Activated CD8-positive, alpha-beta T cell treated with anti-CD3 and anti-CD28 coated beads, Interleukin-2, amount 10 ng/mL, durations not matched to agents 7 days and 5 days (primary cell): ENCODE data around the gene SORL1. TPM values are rescaled to one million over a fixed set of nuclear protein-coding genes. Genes with fewer than 3 reads are reported as not detected.
A peak's percentile ranks its signal among the peaks of the same experiment; 100 is the strongest.

Experiments
- ATAC-seq: fragments of 150-1000 bp; cut with Tn5 transposase; one replicate; pipeline ENCODE4 v1.10.0; 2021; ENCODE audit warnings: moderate library complexity
- CTCF ChIA-PET: fragments of 350-600 bp; sonication (Branson Sonifier 250); formaldehyde crosslinking; loops from one replicate; lab custom pipeline; 2021; ENCODE audit warnings: antibody characterized with exemption; lab: Charles Lee
- POLR2A ChIA-PET: fragments of 350-600 bp; sonication (Branson Sonifier 250); formaldehyde crosslinking; loops from one replicate; lab custom pipeline; 2021; ENCODE audit warnings: antibody characterized with exemption; lab: Charles Lee
- DNase-seq: peaks from one replicate; pipeline ENCODE4 v3.0.0-alpha.2; 2020
- H3K27ac Mint-ChIP-seq: one replicate; pipeline ENCODE4 v1.8.0; 2021; ENCODE audit warnings: mild to moderate bottlenecking, mixed read lengths
- H3K27me3 Mint-ChIP-seq: one replicate; pipeline ENCODE4 v1.8.0; 2021; ENCODE audit warnings: low read depth, mixed read lengths
- H3K36me3 Mint-ChIP-seq: one replicate; pipeline ENCODE4 v1.8.0; 2021; ENCODE audit warnings: low read depth, mixed read lengths
- H3K4me1 Mint-ChIP-seq: one replicate; pipeline ENCODE4 v1.8.0; 2021; ENCODE audit warnings: low read depth, mixed read lengths
- H3K4me3 Mint-ChIP-seq: one replicate; pipeline ENCODE4 v1.8.0; 2021; ENCODE audit warnings: mild to moderate bottlenecking, mixed read lengths
- H3K9me3 Mint-ChIP-seq: one replicate; pipeline ENCODE4 v1.8.0; 2022; ENCODE audit warnings: mixed read lengths; ENCODE audit not compliant: insufficient read depth
- total RNA-seq, 2 experiments: library from RNA; stranded (reverse); gene quantifications; one replicate each; pipeline ENCODE4 v1.2.3, GENCODE V29; 2021

The SORL1 gene
- total RNA-seq, 2 experiments from 2014 or later = 98.9 to 107 TPM

DNA sequence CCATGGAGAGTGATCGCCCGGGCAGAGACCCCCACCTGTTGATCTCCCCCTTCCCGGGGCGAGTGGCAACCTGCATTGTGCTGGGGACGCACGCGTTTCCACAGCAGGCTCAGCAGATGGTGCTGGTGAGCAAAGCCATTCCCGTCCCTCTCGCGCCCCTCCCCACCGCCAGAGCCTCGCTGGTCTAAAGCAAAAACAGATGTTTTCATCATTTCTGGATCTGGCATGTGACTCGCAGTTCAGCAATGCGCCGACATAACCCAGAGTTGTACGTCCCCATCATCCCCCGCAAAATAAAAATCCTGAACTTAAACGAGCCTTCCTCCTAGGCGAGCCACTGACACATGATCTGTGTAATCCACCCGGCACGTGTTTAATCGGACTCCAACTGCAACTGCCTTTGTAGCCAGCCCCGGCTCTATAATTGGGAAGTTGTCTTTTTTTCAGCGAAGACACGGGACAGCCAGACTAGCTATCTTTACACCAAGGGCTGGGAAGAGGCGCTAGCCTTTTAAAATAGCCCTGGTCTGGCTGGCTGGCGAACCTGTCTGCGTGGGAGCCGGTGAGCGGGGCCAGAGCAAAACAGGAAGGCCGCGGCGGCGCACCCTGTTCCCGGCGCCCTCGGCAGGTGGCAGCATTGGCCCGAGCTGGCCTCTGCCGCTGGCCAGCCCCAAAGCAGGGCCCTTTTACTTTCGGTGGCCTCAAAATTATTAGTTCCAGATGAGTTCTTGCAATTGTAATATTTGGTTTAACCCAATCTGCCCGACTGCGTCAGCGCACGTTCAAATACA is 203.6 kb downstream of the SORL1 start:
- H3K36me3 Mint-ChIP-seq = no peaks in the 10 kb centered on the region
- POLR2A ChIA-PET = no interaction called here
- CTCF ChIA-PET = interaction anchor here (0.7 to 4.6 kb wide), 10 partner anchors 8 to 926 kb away, joined by 3 to 35 read pairs (median 4); no protein-coding TSS in a partner anchor
- peaks cover 21% of the 10 kb centered on the region for H3K4me1 Mint-ChIP-seq
- DNase-seq (peak; percentile 70), ATAC-seq (peak; percentile 92)
- no peaks in the 10 kb centered on the region for H3K9me3 Mint-ChIP-seq
- H3K27ac Mint-ChIP-seq = no peak overlapping the region
- peaks cover 3% of the 10 kb centered on the region for H3K27me3 Mint-ChIP-seq
- H3K4me3 Mint-ChIP-seq = peak overlapping the region; percentile 62

DNA sequence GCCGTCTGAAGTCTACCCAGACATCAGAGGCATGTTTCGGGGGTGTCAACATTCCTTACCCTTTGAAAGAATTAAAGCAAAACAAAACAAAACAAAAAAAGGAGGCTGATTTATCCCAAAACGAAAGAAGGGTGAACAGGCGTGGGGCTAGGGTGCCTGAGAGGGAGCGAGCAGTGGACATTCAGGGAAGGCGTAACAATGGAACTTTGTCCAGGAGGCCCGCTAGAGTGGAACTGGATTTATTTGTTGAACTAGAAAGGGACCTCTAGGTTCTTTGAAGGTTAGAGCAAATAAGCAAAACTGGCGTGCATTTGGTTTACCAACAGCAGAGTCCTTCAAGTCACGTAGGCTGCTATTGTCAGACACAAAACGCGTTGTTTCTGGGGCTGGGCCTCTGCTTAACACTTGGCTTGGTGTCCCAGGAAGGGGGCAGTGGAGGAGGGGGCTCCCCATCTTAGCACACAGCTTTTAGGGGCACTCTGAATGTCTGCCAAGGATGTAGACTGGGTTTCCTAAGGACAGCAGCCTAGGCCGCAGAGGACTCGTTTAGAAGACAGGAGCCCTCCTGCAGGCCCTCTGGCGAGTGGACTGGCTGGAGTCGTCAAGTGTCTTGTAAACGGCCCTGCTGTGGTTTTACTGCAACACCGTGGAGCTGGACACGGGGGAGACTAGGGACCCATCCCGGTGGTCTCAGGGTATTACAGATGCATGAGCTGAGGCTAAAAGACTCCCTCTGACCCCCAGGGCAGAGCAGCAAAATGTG is 204.4 kb downstream of the SORL1 start:
- ChIA-PET CTCF (interaction anchor here (1.0 to 4.6 kb wide), 5 partner anchors 12 to 849 kb away, joined by 3 to 35 read pairs (median 6); no protein-coding TSS in a partner anchor), POLR2A (no interaction called here)
- DNase-seq = no peak
- ATAC-seq = no peak
- H3K9me3 Mint-ChIP-seq = no peaks in the 10 kb centered on the region
- peaks cover 13% of the 10 kb centered on the region for H3K4me1 Mint-ChIP-seq
- H3K4me3 Mint-ChIP-seq = peak overlapping the region; percentile 62
- no peak overlapping the region for H3K27ac Mint-ChIP-seq
- H3K27me3 Mint-ChIP-seq = peaks cover 3% of the 10 kb centered on the region
- no peaks in the 10 kb centered on the region for H3K36me3 Mint-ChIP-seq

DNA sequence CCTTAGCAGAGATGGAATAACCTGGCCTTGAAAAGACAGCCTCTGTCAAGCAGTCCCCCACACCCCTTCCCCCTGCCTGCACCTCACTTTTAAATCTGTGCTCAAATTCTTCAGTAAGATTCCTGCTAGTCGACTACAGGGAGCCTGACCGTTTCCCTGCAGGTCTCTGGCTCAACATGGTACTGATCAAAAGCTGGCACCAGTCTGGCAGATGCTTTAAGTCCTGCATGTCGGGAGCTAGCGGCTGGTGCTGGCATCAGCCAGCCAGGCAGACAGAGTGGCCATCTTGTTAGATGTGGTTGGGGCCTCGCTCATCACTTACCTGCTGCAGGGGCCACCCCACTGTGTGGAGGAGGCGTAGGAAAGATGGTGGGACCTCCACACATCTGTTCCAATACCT is 205.0 kb downstream of the SORL1 start:
- ATAC-seq (no peak), DNase-seq (no peak)
- Mint-ChIP-seq H3K27me3 (peaks cover 3% of the 10 kb centered on the region), H3K4me1 (peaks cover 13% of the 10 kb centered on the region), H3K4me3 (no peak overlapping the region), H3K36me3 (no peaks in the 10 kb centered on the region), H3K27ac (no peak overlapping the region), H3K9me3 (no peaks in the 10 kb centered on the region)
- ChIA-PET CTCF (interaction anchor here (4.6 kb wide), 1 partner anchor 546 kb away, joined by 35 read pairs; no protein-coding TSS in a partner anchor), POLR2A (no interaction called here)

DNA sequence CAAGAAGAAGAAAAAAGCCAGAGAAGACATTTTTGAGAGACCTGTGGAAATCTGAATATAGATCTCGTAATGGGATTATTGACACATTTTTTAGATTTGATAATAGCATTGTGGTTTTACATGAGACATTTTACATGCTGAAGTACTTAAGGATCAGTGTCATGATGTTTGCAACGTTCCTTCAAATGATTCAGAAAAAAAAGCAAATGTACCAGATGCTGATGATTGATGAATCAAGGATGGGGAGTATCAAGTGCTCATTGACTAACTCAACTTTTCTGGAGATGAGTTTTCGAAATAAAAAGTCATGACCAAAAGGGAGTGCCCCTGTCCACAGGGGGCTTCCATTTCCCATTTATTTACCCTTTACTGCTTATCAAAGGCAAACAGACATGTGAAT is 207.7 kb downstream of the SORL1 start:
- Mint-ChIP-seq H3K27ac (no peak overlapping the region), H3K36me3 (no peaks in the 10 kb centered on the region), H3K4me1 (peaks cover 13% of the 10 kb centered on the region), H3K9me3 (no peaks in the 10 kb centered on the region), H3K4me3 (no peak overlapping the region), H3K27me3 (peaks cover 2% of the 10 kb centered on the region)
- no peak for ATAC-seq
- CTCF ChIA-PET = no interaction called here
- POLR2A ChIA-PET = no interaction called here
- no peak for DNase-seq

DNA sequence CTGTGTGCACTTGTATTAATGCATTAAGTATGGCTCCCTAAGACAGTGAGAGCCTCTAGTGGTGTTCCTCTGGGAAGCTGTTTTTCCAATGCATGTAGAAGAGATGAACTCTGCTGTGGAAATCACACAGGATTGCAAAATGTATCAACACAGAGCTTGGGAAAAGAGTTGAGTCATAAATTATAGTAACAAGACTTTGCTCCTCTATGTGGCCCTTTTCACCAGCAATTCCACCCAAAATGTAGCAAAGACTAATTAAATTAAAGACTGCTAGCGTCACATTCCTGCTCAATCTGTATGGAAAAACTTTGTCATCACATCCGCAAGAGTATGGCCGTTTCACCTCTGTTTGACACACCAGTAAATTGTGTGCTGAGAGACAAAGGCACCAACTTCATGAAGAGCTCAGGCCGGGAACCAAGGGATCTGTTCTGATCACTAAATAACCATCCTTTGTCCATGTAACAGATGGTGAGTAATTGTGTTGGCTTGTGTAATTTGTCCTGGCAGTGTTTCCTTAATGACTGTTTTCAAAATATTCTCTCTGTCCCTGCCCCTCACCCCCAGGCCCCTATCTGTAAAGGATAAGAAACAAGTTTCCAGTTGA is 209.9 kb downstream of the SORL1 start:
- Mint-ChIP-seq H3K4me1 (no peaks in the 10 kb centered on the region), H3K4me3 (no peak overlapping the region), H3K36me3 (no peaks in the 10 kb centered on the region), H3K9me3 (no peaks in the 10 kb centered on the region), H3K27me3 (peaks cover 2% of the 10 kb centered on the region), H3K27ac (no peak overlapping the region)
- no peak for ATAC-seq
- CTCF ChIA-PET = no interaction called here
- DNase-seq = no peak
- POLR2A ChIA-PET = no interaction called here

DNA sequence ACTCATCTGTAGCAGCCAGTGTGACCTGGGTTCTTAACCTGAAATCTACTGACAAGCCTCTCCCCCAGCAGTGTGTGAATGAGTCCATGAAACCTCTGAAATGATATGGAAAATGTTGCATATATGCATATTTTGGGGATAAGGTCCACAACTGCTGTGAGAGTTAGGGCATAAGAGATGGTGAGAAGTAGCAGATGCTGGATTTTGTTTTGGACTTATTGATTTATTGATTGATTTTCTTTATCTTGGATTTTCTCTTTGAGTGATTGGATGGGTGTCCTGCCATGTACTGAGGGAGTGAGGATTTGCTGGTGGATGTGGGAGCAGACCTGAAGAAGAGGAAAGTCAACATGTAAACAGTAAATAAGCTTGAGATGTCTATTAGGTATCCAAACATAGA is 212.0 kb downstream of the SORL1 start:
- no peak for ATAC-seq
- peaks cover 2% of the 10 kb centered on the region for H3K27me3 Mint-ChIP-seq
- H3K4me1 Mint-ChIP-seq = no peaks in the 10 kb centered on the region
- H3K4me3 Mint-ChIP-seq = no peak overlapping the region
- no peak for DNase-seq
- no peak overlapping the region for H3K27ac Mint-ChIP-seq
- no peaks in the 10 kb centered on the region for H3K36me3 Mint-ChIP-seq
- no peaks in the 10 kb centered on the region for H3K9me3 Mint-ChIP-seq
- CTCF ChIA-PET = interaction anchor here (1.3 kb wide), 1 partner anchor 8 kb away, joined by 3 read pairs; no protein-coding TSS in a partner anchor
- POLR2A ChIA-PET = no interaction called here

DNA sequence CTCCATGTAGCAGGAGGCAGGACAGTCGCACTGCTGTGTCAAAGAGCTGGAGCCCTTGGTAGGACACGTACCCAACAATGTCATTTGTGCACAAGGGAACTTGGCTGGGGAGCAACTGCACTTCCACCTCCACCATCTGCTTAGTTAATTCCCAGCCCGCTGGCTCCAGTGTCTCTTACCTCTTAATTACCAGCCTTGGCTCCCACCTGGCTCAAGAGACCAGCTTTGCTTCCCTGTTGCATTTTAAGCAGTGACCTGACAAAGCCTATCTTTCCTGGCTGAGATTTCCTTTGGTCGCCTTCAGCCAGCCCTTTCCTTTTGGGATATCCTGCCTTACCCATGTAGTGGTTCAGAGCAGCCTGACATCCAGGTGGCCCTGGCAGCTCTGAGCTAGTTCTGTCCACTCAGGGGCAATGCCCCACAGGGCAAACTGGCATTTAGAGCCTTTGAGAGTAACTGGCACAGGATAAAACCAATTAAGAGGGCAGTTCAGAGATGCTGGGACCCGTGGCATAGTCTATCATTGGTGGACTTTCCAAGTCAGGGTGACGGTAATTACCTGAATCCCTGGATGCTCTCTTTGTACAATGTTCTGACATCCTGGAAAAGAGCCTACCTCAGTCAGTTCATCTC is 213.2 kb downstream of the SORL1 start:
- no peak overlapping the region for H3K4me3 Mint-ChIP-seq
- no peaks in the 10 kb centered on the region for H3K36me3 Mint-ChIP-seq
- no peaks in the 10 kb centered on the region for H3K4me1 Mint-ChIP-seq
- H3K9me3 Mint-ChIP-seq = no peaks in the 10 kb centered on the region
- POLR2A ChIA-PET = no interaction called here
- DNase-seq (no peak), ATAC-seq (no peak)
- no peak overlapping the region for H3K27ac Mint-ChIP-seq
- H3K27me3 Mint-ChIP-seq = peaks cover 2% of the 10 kb centered on the region
- CTCF ChIA-PET = no interaction called here

DNA sequence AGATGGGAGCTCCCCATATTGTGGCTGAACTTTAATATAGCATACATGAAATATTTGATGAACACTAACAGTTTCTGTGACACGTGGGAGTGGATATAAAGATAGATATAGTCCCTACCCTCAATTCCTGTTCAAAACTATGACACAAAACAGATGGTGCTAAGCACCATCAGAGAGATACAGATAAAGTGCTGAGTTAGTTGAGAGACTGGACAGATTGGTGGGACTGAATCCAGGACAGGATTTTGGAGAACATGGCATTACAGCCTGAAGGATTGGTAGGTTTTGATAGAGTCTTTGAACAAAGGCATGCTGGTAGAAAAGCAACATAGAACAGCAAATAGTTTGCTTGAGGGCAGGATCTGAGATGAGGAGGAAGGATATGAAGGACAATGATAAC is 215.7 kb downstream of the SORL1 start:
- DNase-seq = no peak
- Mint-ChIP-seq H3K27me3 (peaks cover 2% of the 10 kb centered on the region), H3K4me1 (no peaks in the 10 kb centered on the region), H3K9me3 (no peaks in the 10 kb centered on the region), H3K27ac (no peak overlapping the region), H3K36me3 (no peaks in the 10 kb centered on the region), H3K4me3 (no peak overlapping the region)
- ATAC-seq = no peak
- POLR2A ChIA-PET = no interaction called here
- CTCF ChIA-PET = no interaction called here

DNA sequence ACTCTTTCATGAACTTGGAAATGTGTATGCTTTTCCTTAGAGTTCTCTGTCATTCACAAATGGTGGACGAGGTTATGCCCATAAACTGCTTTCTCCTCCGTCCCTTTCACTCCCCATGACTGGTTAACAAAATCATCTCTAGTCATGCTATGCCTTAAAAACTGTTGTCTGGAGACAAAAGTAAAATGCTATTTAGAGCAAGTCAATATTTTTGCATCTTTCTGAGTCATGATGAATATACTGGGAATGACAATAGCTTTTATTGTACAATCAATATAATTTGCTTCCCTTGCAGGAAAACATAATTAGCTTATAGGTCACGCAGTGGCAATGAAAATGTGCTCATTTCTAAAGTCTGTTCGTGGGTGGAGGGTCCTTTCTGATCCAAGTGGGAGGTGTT is 217.3 kb downstream of the SORL1 start:
- Mint-ChIP-seq H3K4me3 (no peak overlapping the region), H3K36me3 (no peaks in the 10 kb centered on the region), H3K9me3 (no peaks in the 10 kb centered on the region), H3K4me1 (no peaks in the 10 kb centered on the region), H3K27ac (no peak overlapping the region), H3K27me3 (no peaks in the 10 kb centered on the region)
- no peak for ATAC-seq
- ChIA-PET CTCF (no interaction called here), POLR2A (no interaction called here)
- no peak for DNase-seq

DNA sequence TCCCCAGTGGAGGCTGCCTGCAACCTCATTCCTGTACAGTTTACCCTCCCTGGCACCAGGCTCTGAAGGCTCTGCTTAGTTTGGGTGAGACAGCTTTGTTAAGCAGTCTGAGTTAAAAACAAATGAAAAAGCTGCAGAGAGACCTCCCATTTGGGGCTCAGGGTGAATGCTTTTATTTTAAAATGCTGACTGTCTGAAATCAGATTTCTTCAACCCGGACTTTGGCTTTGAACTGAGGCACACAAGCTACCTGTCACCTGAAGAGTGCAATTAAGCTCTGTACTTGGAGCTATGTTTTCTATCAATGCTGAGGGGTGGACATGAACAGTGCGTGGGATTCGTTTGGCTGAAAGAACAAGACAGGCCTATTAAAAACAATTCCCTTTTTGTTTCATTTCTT is 218.2 kb downstream of the SORL1 start:
- Mint-ChIP-seq H3K9me3 (no peaks in the 10 kb centered on the region), H3K27ac (no peak overlapping the region), H3K27me3 (no peaks in the 10 kb centered on the region), H3K4me3 (no peak overlapping the region), H3K36me3 (no peaks in the 10 kb centered on the region), H3K4me1 (no peaks in the 10 kb centered on the region)
- DNase-seq = no peak
- CTCF ChIA-PET = no interaction called here
- POLR2A ChIA-PET = no interaction called here
- no peak for ATAC-seq

DNA sequence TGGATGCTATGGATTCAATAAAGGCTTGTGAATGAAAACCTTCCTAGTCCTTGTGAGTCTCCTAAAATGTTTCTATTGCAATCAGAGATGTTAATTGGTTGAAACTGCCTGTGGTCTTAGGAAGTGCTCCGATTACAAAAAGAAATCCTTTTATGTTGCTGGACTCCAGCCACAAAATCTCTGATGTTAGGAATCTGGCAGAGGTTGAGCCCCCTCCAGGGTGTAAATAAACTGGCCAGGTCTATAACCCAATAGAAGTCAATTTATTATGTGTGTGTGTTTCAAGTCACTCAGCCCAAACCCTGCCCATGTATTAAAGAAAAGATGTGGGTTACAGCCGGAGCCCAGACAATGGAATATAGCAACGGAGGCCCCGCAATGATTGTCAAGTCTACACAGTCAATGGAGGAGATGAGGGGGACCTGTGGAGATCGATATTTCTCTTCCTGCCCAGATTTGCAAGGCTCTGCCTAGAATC is 218.7 kb downstream of the SORL1 start:
- H3K4me3 Mint-ChIP-seq = no peak overlapping the region
- no peaks in the 10 kb centered on the region for H3K36me3 Mint-ChIP-seq
- CTCF ChIA-PET = no interaction called here
- H3K4me1 Mint-ChIP-seq = no peaks in the 10 kb centered on the region
- H3K9me3 Mint-ChIP-seq = no peaks in the 10 kb centered on the region
- DNase-seq (no peak), ATAC-seq (no peak)
- POLR2A ChIA-PET = no interaction called here
- H3K27ac Mint-ChIP-seq = no peak overlapping the region
- no peaks in the 10 kb centered on the region for H3K27me3 Mint-ChIP-seq
